Lung (tissue), 12 donors: ENCODE measurements around the gene CAPZB. TPM values are rescaled to one million over a fixed set of nuclear protein-coding genes. Genes with fewer than 3 reads are reported as not detected.
A peak's percentile ranks its signal among the peaks of the same experiment; 100 is the strongest.

Source experiments
- ATAC-seq: fragments of 200-7000 bp; cut with Tn5 transposase; one replicate; pipeline ENCODE4 v1.9.1; 2020; ENCODE audit warnings: moderate number of reproducible peaks; ENCODE audit not compliant: insufficient read depth, low FRiP score
- DNase-seq, 3 donors: peaks; one replicate each; pipeline ENCODE4 v3.0.0-alpha.2; 2013 to 2017
- H3K27ac ChIP-seq, 2 donors: one replicate each; pipeline ENCODE4 v1.5.1; 2013; ENCODE audit warnings: mild to moderate bottlenecking in 2 of 2, moderate library complexity in 2 of 2, control low read depth in 1 of 2, inconsistent platforms in 1 of 2, low read depth in 1 of 2, low read length in 1 of 2
- H3K27me3 ChIP-seq, 3 donors: one replicate each; pipeline ENCODE4 v1.5.1; 2013; ENCODE audit warnings: low read length in 2 of 3; ENCODE audit not compliant: control insufficient read depth in 3 of 3, insufficient read depth in 3 of 3
- H3K36me3 ChIP-seq, 4 donors: one replicate each; pipeline ENCODE4 v1.5.1; 2013; ENCODE audit warnings: low read length in 4 of 4, mild to moderate bottlenecking in 1 of 4, moderate library complexity in 1 of 4; ENCODE audit not compliant: control insufficient read depth in 4 of 4, insufficient read depth in 4 of 4
- H3K4me1 ChIP-seq, 5 donors: one replicate each; pipeline ENCODE4 v1.5.1; 2013; ENCODE audit warnings: low read length in 5 of 5, mild to moderate bottlenecking in 2 of 5, moderate library complexity in 1 of 5; ENCODE audit not compliant: control insufficient read depth in 5 of 5, insufficient read depth in 5 of 5
- H3K4me3 ChIP-seq: one replicate; pipeline ENCODE4 v1.5.1; 2013; ENCODE audit warnings: mild to moderate bottlenecking, control low read depth, moderate library complexity
- H3K9ac ChIP-seq, 2 donors: one replicate each; pipeline ENCODE4 v1.5.1; 2013; ENCODE audit warnings: low read length in 2 of 2, control low read depth in 1 of 2; ENCODE audit not compliant: insufficient read depth in 1 of 2
- H3K9me3 ChIP-seq, 4 donors: one replicate each; pipeline ENCODE4 v1.5.1; 2013; ENCODE audit warnings: low read length in 3 of 4, mild to moderate bottlenecking in 1 of 4, moderate library complexity in 1 of 4; ENCODE audit not compliant: control insufficient read depth in 4 of 4, insufficient read depth in 3 of 4
- WGBS, 2 donors: extraction: QIAGEN DNeasy Blood & Tissue Kit; methylation state at CpG; one replicate each; pipeline ENCODE4 v1.1.7; 2013; 5-methylcytosine and 5-hydroxymethylcytosine counted together
- polyA plus RNA-seq, 2 donors: library from polyadenylated mRNA; stranded (reverse); fragments of 200-250 nt; gene quantifications; one replicate each; pipeline ENCODE4 v1.2.1, GENCODE V29; 2013
- total RNA-seq, 2 donors: library from RNA; depleted of rRNA in 1 of 2; stranded (reverse); fragments of >200 nt in 1 of 2; gene quantifications; one replicate each; pipeline ENCODE4 v1.2.1, GENCODE V29; 2014 to 2021
- TF ChIP-seq, protein P1 (sequence below): IDR thresholded peaks from 2 replicates; pipeline ENCODE4 v1.5.1; 2012; ENCODE audit warnings: mild to moderate bottlenecking; ENCODE audit errors: control extremely low read depth, extremely low read depth
- donor health status: control.
- donor health status: control.
- donor health status: Bipolar disorder and iron deficiency.
- donor health status: healthy.
- donor health status: DM: yes; HTN: yes; CAD: no.

Gene CAPZB
- total and polyA plus RNA-seq, 4 donors, result 94.7 to 339 (median 278) TPM

- no peaks in the 10 kb centered on the region for H3K9me3 ChIP-seq
- no peaks in the 10 kb centered on the region for H3K27me3 ChIP-seq
- peaks cover 0 to 9% (median 2%) of the 10 kb centered on the region in 4 donors for H3K36me3 ChIP-seq
- no peak overlapping the region for H3K4me3 ChIP-seq
- ATAC-seq (no peak), DNase-seq (peak in 1 of 3 donors; percentile 36)
- no peak overlapping the region for H3K9ac ChIP-seq
- peaks cover 14 to 57% (median 34%) of the 10 kb centered on the region in 5 donors for H3K4me1 ChIP-seq
- H3K27ac ChIP-seq, result peak overlapping the region in 1 of 2 donors; percentile 33
- WGBS, 2 donors, result 77 to 90% methylated on average over 7 of the region's 7 CpGs
- TF ChIP-seq, protein P1, sequence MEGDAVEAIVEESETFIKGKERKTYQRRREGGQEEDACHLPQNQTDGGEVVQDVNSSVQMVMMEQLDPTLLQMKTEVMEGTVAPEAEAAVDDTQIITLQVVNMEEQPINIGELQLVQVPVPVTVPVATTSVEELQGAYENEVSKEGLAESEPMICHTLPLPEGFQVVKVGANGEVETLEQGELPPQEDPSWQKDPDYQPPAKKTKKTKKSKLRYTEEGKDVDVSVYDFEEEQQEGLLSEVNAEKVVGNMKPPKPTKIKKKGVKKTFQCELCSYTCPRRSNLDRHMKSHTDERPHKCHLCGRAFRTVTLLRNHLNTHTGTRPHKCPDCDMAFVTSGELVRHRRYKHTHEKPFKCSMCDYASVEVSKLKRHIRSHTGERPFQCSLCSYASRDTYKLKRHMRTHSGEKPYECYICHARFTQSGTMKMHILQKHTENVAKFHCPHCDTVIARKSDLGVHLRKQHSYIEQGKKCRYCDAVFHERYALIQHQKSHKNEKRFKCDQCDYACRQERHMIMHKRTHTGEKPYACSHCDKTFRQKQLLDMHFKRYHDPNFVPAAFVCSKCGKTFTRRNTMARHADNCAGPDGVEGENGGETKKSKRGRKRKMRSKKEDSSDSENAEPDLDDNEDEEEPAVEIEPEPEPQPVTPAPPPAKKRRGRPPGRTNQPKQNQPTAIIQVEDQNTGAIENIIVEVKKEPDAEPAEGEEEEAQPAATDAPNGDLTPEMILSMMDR, result no peak
Measured at GRCh38 chr1:19402031-19402813, 83.1 kb downstream of the CAPZB start.

DNA sequence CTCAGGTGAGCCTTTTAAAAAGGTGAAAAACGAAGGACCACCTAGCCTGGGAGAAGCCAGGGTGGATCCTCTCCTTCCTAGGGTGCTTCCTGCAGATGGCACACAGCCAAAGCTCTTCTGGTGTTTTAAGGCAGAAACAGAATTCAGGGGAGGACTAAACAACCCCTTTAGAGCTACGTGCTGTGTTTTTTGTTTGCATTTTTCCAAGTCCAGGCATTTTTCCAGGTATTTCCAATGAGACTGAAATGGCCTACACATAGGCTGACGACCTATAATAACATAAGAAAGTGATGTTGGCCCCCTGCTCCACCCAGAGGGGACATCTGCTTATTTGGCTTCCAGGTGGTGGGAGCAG, 83.8 kb downstream of the CAPZB start:
- Histone ChIP-seq H3K36me3 (peaks cover 0 to 9% (median 2%) of the 10 kb centered on the region in 4 donors), H3K9me3 (no peaks in the 10 kb centered on the region), H3K9ac (no peak overlapping the region), H3K4me1 (peaks cover 14 to 55% (median 29%) of the 10 kb centered on the region in 5 donors), H3K4me3 (no peak overlapping the region), H3K27ac (no peak overlapping the region), H3K27me3 (no peaks in the 10 kb centered on the region)
- TF ChIP-seq, protein P1, result no peak
- no peak for ATAC-seq
- 65 to 75% methylated on average over 3 of the region's 3 CpGs for WGBS, 2 donors
- peak in 2 of 3 donors; percentile 29 to 49 for DNase-seq

GRCh38 chr1:19400875-19401534, 84.3 kb downstream of the CAPZB start:
- Histone ChIP-seq H3K9me3 (no peaks in the 10 kb centered on the region), H3K27ac (peak overlapping the region in 1 of 2 donors; percentile 49), H3K36me3 (peaks cover 0 to 7% (median 2%) of the 10 kb centered on the region in 4 donors), H3K9ac (peak overlapping the region in 1 of 2 donors; percentile 16), H3K27me3 (no peaks in the 10 kb centered on the region), H3K4me3 (no peak overlapping the region), H3K4me1 (peaks cover 14 to 50% (median 29%) of the 10 kb centered on the region in 5 donors)
- no peak for ATAC-seq
- DNase-seq, result peak in 1 of 3 donors; percentile 54
- TF ChIP-seq, protein P1, result no peak
- WGBS, 2 donors, result 67 to 85% methylated on average over 7 of the region's 7 CpGs
